Breast epithelium (tissue), 4 donors: ENCODE results near the gene TCERG1L. TPM values are rescaled to one million over a fixed set of nuclear protein-coding genes. Genes with fewer than 3 reads are reported as not detected.

Experiments used
- DNase-seq, 2 donors: peaks; one replicate each; pipeline ENCODE4 v3.0.0-alpha.2; 2019; ENCODE audit warnings: low spot score in 2 of 2
- H3K27ac ChIP-seq, 2 donors: fragments of 200-600 bp; sonication (generic) in 1 of 2; one replicate each; pipeline ENCODE4 v1.5.1; 2016 to 2019; ENCODE audit warnings: mild to moderate bottlenecking in 1 of 2
- H3K27me3 ChIP-seq, 2 donors: fragments of 200-600 bp; sonication (generic) in 1 of 2; one replicate each; pipeline versions ENCODE4 v1.5.1 to v1.6.0; 2017 to 2019; ENCODE audit warnings: control low read depth in 1 of 2, mild to moderate bottlenecking in 1 of 2
- H3K36me3 ChIP-seq: fragments of 200-600 bp; one replicate; pipeline ENCODE4 v1.5.1; 2019
- H3K4me1 ChIP-seq, 2 donors: fragments of 200-600 bp; sonication (generic); one replicate each; pipeline ENCODE4 v1.5.1; 2016 to 2019; ENCODE audit warnings: control low read depth in 1 of 2
- H3K4me3 ChIP-seq, 3 donors: fragments of 200-600 bp; sonication (generic); 1 replicate in 2 of 3; 2 replicates in 1 of 3; pipeline ENCODE4 v1.5.1; 2016 to 2019; ENCODE audit warnings: mild to moderate bottlenecking in 3 of 3, moderate library complexity in 2 of 3
- H3K9me3 ChIP-seq, 2 donors: fragments of 200-600 bp; sonication (generic) in 1 of 2; one replicate each; pipeline ENCODE4 v1.5.1; 2016 to 2019; ENCODE audit warnings: control low read depth in 1 of 2
- CTCF ChIP-seq, 3 donors: fragments of 450-650 bp; IDR thresholded peaks; one replicate each; pipeline ENCODE4 v1.5.1; 2016 to 2017; ENCODE audit warnings: antibody characterized with exemption in 3 of 3, mild to moderate bottlenecking in 3 of 3, moderate library complexity in 3 of 3
- POLR2A ChIP-seq: fragments of 450-650 bp; IDR thresholded peaks from one replicate; pipeline ENCODE4 v1.6.1; 2016; ENCODE audit warnings: antibody characterized with exemption, mild to moderate bottlenecking, moderate library complexity
- POLR2AphosphoS5 ChIP-seq, 3 donors: sonication (generic); formaldehyde crosslinking; IDR thresholded peaks; one replicate each; pipeline ENCODE4 v1.6.1; 2017; ENCODE audit warnings: antibody characterized with exemption in 3 of 3
- intact Hi-C: fragments of 100-400 bp; cut with DNase I; formaldehyde crosslinking; loops from one replicate; pipeline ENCODE4 v1.15.1; 2023; ENCODE audit warnings: low total_unique reads
- total RNA-seq, 3 donors: library from RNA; depleted of rRNA; stranded (reverse); fragments of >200 nt; gene quantifications; one replicate each; pipeline ENCODE4 v1.1.0, GENCODE V29; 2016

The TCERG1L gene
- total RNA-seq, 3 donors from 2014 or later: under 0.01 to 0.88 TPM; not detected in 1

- H3K27me3 ChIP-seq: peaks cover 0 to 23% of the 10 kb centered on the region in 2 donors
- H3K9me3 ChIP-seq: peaks cover 0 to 12% of the 10 kb centered on the region in 2 donors
- no peak overlapping the region for H3K27ac ChIP-seq
- intact Hi-C loops: no loop called here
- no peaks in the 10 kb centered on the region for H3K4me1 ChIP-seq
- H3K36me3 ChIP-seq: no peaks in the 10 kb centered on the region
- no peak for DNase-seq
- no peak for TF ChIP-seq CTCF (IDR thresholded peaks at IDR 0.05)
- no peak for TF ChIP-seq POLR2A
- no peak for TF ChIP-seq POLR2AphosphoS5 (IDR thresholded peaks at IDR 0.05)
- H3K4me3 ChIP-seq: no peak overlapping the region
Measured at GRCh38 chr10:131058799-131059198, 252.7 kb downstream of the TCERG1L start.

GRCh38 chr10:131056781-131057180 is 254.7 kb downstream of the TCERG1L start:
- Histone ChIP-seq H3K36me3 (no peaks in the 10 kb centered on the region), H3K9me3 (peaks cover 0 to 12% of the 10 kb centered on the region in 2 donors), H3K4me1 (no peaks in the 10 kb centered on the region), H3K27ac (no peak overlapping the region), H3K4me3 (no peak overlapping the region), H3K27me3 (peaks cover 0 to 12% of the 10 kb centered on the region in 2 donors)
- TF ChIP-seq CTCF (IDR thresholded peaks at IDR 0.05) (no peak), POLR2A (no peak), POLR2AphosphoS5 (IDR thresholded peaks at IDR 0.05) (no peak)
- intact Hi-C loops: no loop called here
- DNase-seq: peak in 1 of 2 donors; percentile 15

GRCh38 chr10:131056091-131056579 is 255.4 kb downstream of the TCERG1L start:
- intact Hi-C loops: no loop called here
- Histone ChIP-seq H3K27me3 (peaks cover 0 to 9% of the 10 kb centered on the region in 2 donors), H3K9me3 (peaks cover 0 to 12% of the 10 kb centered on the region in 2 donors), H3K36me3 (no peaks in the 10 kb centered on the region), H3K27ac (no peak overlapping the region), H3K4me3 (no peak overlapping the region), H3K4me1 (no peaks in the 10 kb centered on the region)
- no peak for TF ChIP-seq CTCF (IDR thresholded peaks at IDR 0.05)
- peak in 1 of 2 donors; percentile 20 for DNase-seq

GRCh38 chr10:131055437-131055836 is 256.1 kb downstream of the TCERG1L start:
- no peak for DNase-seq
- H3K36me3 ChIP-seq: no peaks in the 10 kb centered on the region

GRCh38 chr10:131053192-131053591 is 258.3 kb downstream of the TCERG1L start:
- Histone ChIP-seq H3K9me3 (peaks cover 0 to 3% of the 10 kb centered on the region in 2 donors), H3K27ac (no peak overlapping the region), H3K27me3 (peaks cover 0 to 12% of the 10 kb centered on the region in 2 donors), H3K4me3 (no peak overlapping the region), H3K4me1 (no peaks in the 10 kb centered on the region), H3K36me3 (no peaks in the 10 kb centered on the region)
- intact Hi-C loops: no loop called here
- TF ChIP-seq POLR2A: no peak
- TF ChIP-seq CTCF (IDR thresholded peaks at IDR 0.05): no peak
- TF ChIP-seq POLR2AphosphoS5 (IDR thresholded peaks at IDR 0.05): no peak
- no peak for DNase-seq

More at GRCh38 chr10:131055437-131055836, 256.1 kb downstream of the TCERG1L start:
- Histone ChIP-seq H3K4me1 (no peaks in the 10 kb centered on the region), H3K4me3 (no peak overlapping the region), H3K27ac (no peak overlapping the region), H3K27me3 (peaks cover 0 to 9% of the 10 kb centered on the region in 2 donors), H3K9me3 (peaks cover 0 to 12% of the 10 kb centered on the region in 2 donors)
- no peak for TF ChIP-seq POLR2AphosphoS5 (IDR thresholded peaks at IDR 0.05)
- TF ChIP-seq POLR2A: no peak
- no peak for TF ChIP-seq CTCF (IDR thresholded peaks at IDR 0.05)
- intact Hi-C loops: no loop called here
